H1 (cell line): Measurements from ENCODE around the gene CRTAP. TPM values are rescaled to one million over a fixed set of nuclear protein-coding genes. Genes with fewer than 3 reads are reported as not detected.
"Not testable (repeated sequence)": the region's sequence is repeated elsewhere in the genome, so short reads cannot be mapped to it uniquely, and the experiment has no call there.

Experiments used
- CTCF ChIA-PET: fragments of 300-600 bp; sonication (Branson Sonifier 250); formaldehyde crosslinking; loops from one replicate; lab custom pipeline; 2021; ENCODE audit not compliant: partially characterized antibody; lab: Charles Lee
- POLR2A ChIA-PET: fragments of 300-600 bp; sonication (Branson Sonifier 250); formaldehyde crosslinking; loops from one replicate; lab custom pipeline; 2021; ENCODE audit warnings: inconsistent platforms; ENCODE audit not compliant: partially characterized antibody; lab: Charles Lee
- DNase-seq, 2 experiments: peaks; one replicate each; pipeline versions ENCODE4 v3.0.0 to v3.0.0-alpha.2; 2010 to 2022; ENCODE audit warnings: low spot score in 2 of 2, low read depth in 1 of 2, mixed read lengths in 1 of 2
- FAIRE-seq: peaks from 2 replicates; lab custom pipeline; 2011; peaks lifted over from hg19 to GRCh38; lab: Jason Lieb, UNC
- H2AFZ ChIP-seq: 2 replicates; pipeline ENCODE4 v1.8.1; 2012; ENCODE audit warnings: low read length, inconsistent platforms
- H2AK5ac ChIP-seq: 2 replicates; pipeline ENCODE4 v1.6.1; 2013; ENCODE audit warnings: low read depth, low read length
- H2BK120ac ChIP-seq: replicated peaks from 2 replicates; pipeline ENCODE3; 2013; ENCODE audit warnings: low read depth, low read length, inconsistent platforms
- H2BK12ac ChIP-seq: 2 replicates; pipeline ENCODE4 v1.6.1; 2013; ENCODE audit warnings: low read depth, low read length
- H2BK15ac ChIP-seq: 2 replicates; pipeline ENCODE4 v1.6.1; 2013; ENCODE audit warnings: low read length
- H2BK20ac ChIP-seq: 2 replicates; pipeline ENCODE4 v1.6.1; 2013; ENCODE audit warnings: low read length
- H2BK5ac ChIP-seq: 2 replicates; pipeline ENCODE4 v1.6.1; 2013; ENCODE audit warnings: low read depth, low read length
- H3K14ac ChIP-seq: 2 replicates; pipeline ENCODE4 v1.6.1; 2013; ENCODE audit warnings: inconsistent platforms; ENCODE audit not compliant: insufficient read length
- H3K18ac ChIP-seq: 2 replicates; pipeline ENCODE4 v1.6.1; 2013; ENCODE audit warnings: low read length; ENCODE audit errors: extremely low read depth
- H3K23ac ChIP-seq: 2 replicates; pipeline ENCODE4 v1.6.1; 2013; ENCODE audit warnings: inconsistent platforms; ENCODE audit not compliant: insufficient read length
- H3K23me2 ChIP-seq: 2 replicates; pipeline ENCODE4 v1.6.1; 2013; ENCODE audit warnings: low read depth, low read length
- H3K27ac ChIP-seq: 2 replicates; pipeline ENCODE4 v1.6.1; 2011; ENCODE audit warnings: low read depth, low read length, inconsistent platforms
- H3K27me3 ChIP-seq, 4 experiments: replicated peaks in 1 of 4; 1 replicate in 1 of 4; 2 replicates in 3 of 4; pipeline versions ENCODE4 v1.6.1 to v1.8.1; 2011 to 2013; ENCODE audit warnings: low read length in 3 of 4, mild to moderate bottlenecking in 3 of 4, inconsistent platforms in 2 of 4, mixed read lengths in 2 of 4, moderate library complexity in 1 of 4; ENCODE audit not compliant: control insufficient read depth in 3 of 4, insufficient read depth in 3 of 4; ENCODE audit errors: extremely low read depth in 1 of 4
- H3K36me3 ChIP-seq, 4 experiments: 2 replicates each; pipeline versions ENCODE4 v1.6.1 to v1.8.1; 2011 to 2013; ENCODE audit warnings: mild to moderate bottlenecking in 4 of 4, low read length in 3 of 4, moderate library complexity in 2 of 4, control low read depth in 1 of 4, inconsistent platforms in 1 of 4; ENCODE audit not compliant: insufficient read depth in 4 of 4, control insufficient read depth in 2 of 4
- H3K4ac ChIP-seq: replicated peaks from 2 replicates; pipeline ENCODE3; 2013; ENCODE audit warnings: low read length, low read depth, mixed read lengths, inconsistent platforms; ENCODE audit not compliant: insufficient read length
- H3K4me1 ChIP-seq, 4 experiments: replicated peaks in 1 of 4; 1 replicate in 1 of 4; 2 replicates in 3 of 4; pipeline versions ENCODE4 v1.6.1 to v1.8.1; 2011 to 2013; ENCODE audit warnings: low read length in 3 of 4, inconsistent platforms in 2 of 4, mixed read lengths in 1 of 4; ENCODE audit not compliant: insufficient read depth in 4 of 4, control insufficient read depth in 3 of 4
- H3K4me2 ChIP-seq, 2 experiments: 2 replicates each; pipeline versions ENCODE4 v1.6.1 to v1.8.1; 2011 to 2013; ENCODE audit warnings: low read depth in 2 of 2, low read length in 2 of 2, control low read depth in 1 of 2, inconsistent platforms in 1 of 2, mild to moderate bottlenecking in 1 of 2; ENCODE audit not compliant: insufficient read depth in 1 of 2
- H3K4me3 ChIP-seq, 4 experiments: fragments of 200-600, 300-600 bp in 1 of 4; sonication (generic), shearing (Covaris generic), sonication (Bioruptor Twin) in 1 of 4; 2 replicates each; pipeline versions ENCODE4 v1.5.1 to v1.8.1; 2011 to 2016; ENCODE audit warnings: low read length in 4 of 4, low read depth in 3 of 4, control low read depth in 2 of 4, inconsistent platforms in 2 of 4, mild to moderate bottlenecking in 2 of 4, mixed read lengths in 1 of 4, moderate library complexity in 1 of 4; ENCODE audit not compliant: insufficient read depth in 2 of 4; ENCODE audit errors: extremely low read depth in 1 of 4
- H3K56ac ChIP-seq: replicated peaks from 2 replicates; pipeline ENCODE3; 2013; ENCODE audit warnings: low read depth, mild to moderate bottlenecking, mixed read lengths, low read length, inconsistent platforms; ENCODE audit not compliant: insufficient read length
- H3K79me1 ChIP-seq: 2 replicates; pipeline ENCODE4 v1.6.1; 2013; ENCODE audit warnings: low read depth, low read length, control low read depth
- H3K79me2 ChIP-seq, 2 experiments: 2 replicates each; pipeline versions ENCODE4 v1.6.1 to v1.8.1; 2012 to 2013; ENCODE audit warnings: low read length in 2 of 2, mild to moderate bottlenecking in 2 of 2, inconsistent platforms in 1 of 2; ENCODE audit not compliant: insufficient read depth in 2 of 2, control insufficient read depth in 1 of 2
- H3K9ac ChIP-seq, 4 experiments: replicated peaks in 1 of 4; 1 replicate in 1 of 4; 2 replicates in 3 of 4; pipeline versions ENCODE4 v1.6.1 to v1.8.1; 2011 to 2013; ENCODE audit warnings: low read depth in 3 of 4, low read length in 3 of 4, control low read depth in 2 of 4, mild to moderate bottlenecking in 2 of 4, moderate library complexity in 2 of 4, inconsistent platforms in 1 of 4; ENCODE audit errors: extremely low read depth in 1 of 4
- H3K9me3 ChIP-seq, 2 experiments: 2 replicates each; pipeline versions ENCODE4 v1.6.1 to v1.8.1; 2012 to 2013; ENCODE audit warnings: mild to moderate bottlenecking in 2 of 2, moderate library complexity in 2 of 2, control low read depth in 1 of 2, inconsistent platforms in 1 of 2, low read depth in 1 of 2, low read length in 1 of 2, mixed read lengths in 1 of 2; ENCODE audit not compliant: insufficient read depth in 2 of 2
- H4K20me1 ChIP-seq, 2 experiments: replicated peaks in 1 of 2; 2 replicates each; pipeline versions ENCODE3 to v1.8.1; 2011 to 2013; ENCODE audit warnings: inconsistent platforms in 2 of 2, low read length in 2 of 2, mild to moderate bottlenecking in 1 of 2; ENCODE audit not compliant: insufficient read depth in 2 of 2, control insufficient read depth in 1 of 2
- H4K5ac ChIP-seq: 2 replicates; pipeline ENCODE4 v1.6.1; 2013; ENCODE audit warnings: low read length, low read depth, mixed read lengths, inconsistent platforms; ENCODE audit not compliant: insufficient read length
- H4K8ac ChIP-seq: 2 replicates; pipeline ENCODE4 v1.8.0; 2013; ENCODE audit warnings: mild to moderate bottlenecking, moderate library complexity, low read length, inconsistent platforms; ENCODE audit not compliant: insufficient read depth; ENCODE audit errors: extremely low read depth
- H4K91ac ChIP-seq: replicated peaks from 2 replicates; pipeline ENCODE3; 2013; ENCODE audit warnings: low read length, mixed read lengths, inconsistent platforms; ENCODE audit not compliant: insufficient read length
- WGBS, 2 experiments: shearing (Covaris generic) in 1 of 2; methylation state at CpG; one replicate each; pipeline versions ENCODE4 v1.1.6 to v1.1.7; 2013 to 2015; ENCODE audit warnings: low lambda C conversion rate in 2 of 2, mixed read lengths in 2 of 2, inconsistent platforms in 1 of 2, low coverage in 1 of 2, missing lambda C conversion rate in 1 of 2; ENCODE audit not compliant: insufficient replicate concordance in 2 of 2, insufficient coverage in 1 of 2, insufficient read length in 1 of 2; ENCODE audit errors: extremely low coverage in 1 of 2, missing lambda C conversion rate in 1 of 2; 5-methylcytosine and 5-hydroxymethylcytosine counted together
- polyA plus RNA-seq, 7 experiments: library from polyadenylated mRNA; depleted of rRNA in 3 of 7; stranded (reverse) in 5 of 7; unstranded in 2 of 7; fragments of >200 nt in 5 of 7; fragments of 200-250 nt in 2 of 7; gene quantifications; 1 replicate in 5 of 7; 2 replicates in 1 of 7; 4 replicates in 1 of 7; pipeline versions ENCODE4 v1.2.1 to v1.2.3, GENCODE V29; 2011 to 2013; ENCODE audit warnings: missing spikeins in 2 of 7, mixed read lengths in 2 of 7
- total RNA-seq: library from RNA; stranded (reverse); fragmentation: NEBNext Ultra II Directional; extraction: Animal tissue kit (Norgen Biotek cat#: 25700); gene quantifications from 2 replicates; pipeline ENCODE4 v1.2.1, GENCODE V29; 2021

The CRTAP gene
- total and polyA plus RNA-seq, 2 of the 8 experiments (the other 6 are each of a cell fraction or from before 2014, with no cell fraction given), result 159 to 188 TPM

DNA sequence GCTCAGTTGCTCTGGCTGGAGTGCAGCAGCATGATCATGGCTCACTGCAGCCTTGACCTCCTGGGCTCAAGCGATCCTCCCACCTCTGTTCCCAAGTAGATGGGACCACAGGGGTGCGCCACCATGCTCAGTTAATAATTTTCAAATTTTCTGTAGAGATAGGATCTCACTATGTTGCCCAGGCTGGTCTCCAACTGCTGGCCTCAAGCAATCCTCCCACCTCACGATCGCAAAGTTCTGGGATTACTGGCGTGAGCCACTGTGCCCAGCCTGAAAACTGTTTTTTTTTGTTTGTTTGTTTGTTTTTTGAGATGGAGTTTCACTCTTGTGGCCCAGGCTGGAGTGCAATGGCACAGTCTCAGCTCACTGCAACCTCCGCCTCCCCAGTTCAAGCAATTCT, 34.0 kb upstream of the CRTAP start:
- not testable (repeated sequence) for H2BK12ac ChIP-seq, H2BK120ac ChIP-seq, DNase-seq, H2BK20ac ChIP-seq, FAIRE-seq, H3K4me1 ChIP-seq, H3K14ac ChIP-seq, H3K56ac ChIP-seq, H3K4me3 ChIP-seq, H3K27me3 ChIP-seq, H3K79me2 ChIP-seq, H3K4me2 ChIP-seq, H2BK5ac ChIP-seq, H4K8ac ChIP-seq, H2AFZ ChIP-seq, H2BK15ac ChIP-seq, H4K5ac ChIP-seq, H3K23ac ChIP-seq, H3K9ac ChIP-seq, H4K20me1 ChIP-seq, H3K18ac ChIP-seq, H3K36me3 ChIP-seq, H3K9me3 ChIP-seq, H4K91ac ChIP-seq, H3K79me1 ChIP-seq, H2AK5ac ChIP-seq, H3K27ac ChIP-seq, H3K23me2 ChIP-seq, H3K4ac ChIP-seq
- CTCF ChIA-PET, result interaction anchor here (0.6 to 1.6 kb wide), 2 partner anchors 40 to 91 kb away, joined by 3 read pairs; no protein-coding TSS in a partner anchor
- POLR2A ChIA-PET, result interaction anchor here (1.7 kb wide), 1 partner anchor 11 kb away, joined by 6 read pairs; no protein-coding TSS in a partner anchor
- whole genome bisulfite sequencing, 2 experiments, result 79% methylated on average over 6 of the region's 6 CpGs; no CpG with 5 or more reads in 1 of the 2 experiments
